Stimulated activated naive B cell treated with anti-CD40 and anti-IgM and Interleukin-4, amounts not matched to agents 10 μg/mL and 1 μg/mL and 100 μg/mL, for 72 hours (primary cell): ENCODE data around the gene C20orf144.

Experiments used
- ATAC-seq, 2 donors: fragments of 150-1000 bp; cut with Tn5 transposase; replicated peaks; 2 replicates each; pipeline ENCODE4 v1.10.0; 2021; ENCODE audit warnings: moderate library complexity in 1 of 2
- DNase-seq: peaks from one replicate; pipeline ENCODE4 v3.0.0; 2021
- H3K27ac Mint-ChIP-seq: one replicate; pipeline ENCODE4 v1.8.0; 2022; ENCODE audit warnings: mild to moderate bottlenecking, mixed read lengths
- H3K27me3 Mint-ChIP-seq, 2 donors: one replicate each; pipeline ENCODE4 v1.8.0; 2022; ENCODE audit warnings: mixed read lengths in 2 of 2
- H3K36me3 Mint-ChIP-seq, 2 donors: one replicate each; pipeline ENCODE4 v1.8.0; 2022; ENCODE audit warnings: mixed read lengths in 2 of 2, mild to moderate bottlenecking in 1 of 2
- H3K4me1 Mint-ChIP-seq, 2 donors: one replicate each; pipeline ENCODE4 v1.8.0; 2022; ENCODE audit warnings: mixed read lengths in 2 of 2, mild to moderate bottlenecking in 1 of 2
- H3K4me3 Mint-ChIP-seq, 2 donors: one replicate each; pipeline ENCODE4 v1.8.0; 2022; ENCODE audit warnings: mild to moderate bottlenecking in 2 of 2, mixed read lengths in 2 of 2, moderate library complexity in 1 of 2
- H3K9me3 Mint-ChIP-seq, 2 donors: one replicate each; pipeline ENCODE4 v1.8.0; 2022; ENCODE audit warnings: mixed read lengths in 2 of 2, mild to moderate bottlenecking in 1 of 2

The C20orf144 gene

GRCh38 chr20:33664762-33665144 lies 2.6 kb downstream of the C20orf144 start:
- no peaks in the 10 kb centered on the region for H3K27me3 Mint-ChIP-seq
- H3K36me3 Mint-ChIP-seq = peaks cover 0 to 1% of the 10 kb centered on the region in 2 donors
- H3K4me3 Mint-ChIP-seq = peak overlapping the region; percentile 84 to 89
- peaks cover 29 to 43% of the 10 kb centered on the region in 2 donors for H3K4me1 Mint-ChIP-seq
- ATAC-seq (no peak), DNase-seq (no peak)
- peak overlapping the region; percentile 80 for H3K27ac Mint-ChIP-seq
- H3K9me3 Mint-ChIP-seq = no peaks in the 10 kb centered on the region

GRCh38 chr20:33666293-33667244 lies 4.4 kb downstream of the C20orf144 start, which contains the start of gene ACTL10:
Gene ACTL10, plus strand, starts transcription at chr20:33666943. Its CDS starts 555 bp downstream, at chr20:33667498.
- ATAC-seq (peak; percentile 74 to 76), DNase-seq (peak; percentile 94)
- Mint-ChIP-seq H3K9me3 (no peaks in the 10 kb centered on the region), H3K4me1 (peaks cover 30 to 43% of the 10 kb centered on the region in 2 donors), H3K4me3 (peak within 1 kb of the TSS; percentile 85 to 86), H3K27ac (peak within 1 kb of the TSS; percentile 91), H3K27me3 (no peaks in the 10 kb centered on the region), H3K36me3 (peaks cover 0 to 3% of the 10 kb centered on the region in 2 donors)

GRCh38 chr20:33667245-33667675 lies 5.1 kb downstream of the C20orf144 start:
- Mint-ChIP-seq H3K27me3 (no peaks in the 10 kb centered on the region), H3K4me3 (peak overlapping the region; percentile 85 to 86), H3K9me3 (no peaks in the 10 kb centered on the region), H3K27ac (peak overlapping the region; percentile 91), H3K4me1 (peaks cover 28 to 43% of the 10 kb centered on the region in 2 donors), H3K36me3 (peaks cover 0 to 3% of the 10 kb centered on the region in 2 donors)
- ATAC-seq = peak; percentile 19 to 28
- DNase-seq = peak; percentile 49

GRCh38 chr20:33667676-33668465 lies 5.7 kb downstream of the C20orf144 start:
- H3K27ac Mint-ChIP-seq = peak overlapping the region; percentile 91
- H3K4me3 Mint-ChIP-seq = peak overlapping the region; percentile 85 to 86
- DNase-seq = peak; percentile 76
- H3K4me1 Mint-ChIP-seq = peaks cover 26 to 42% of the 10 kb centered on the region in 2 donors
- no peaks in the 10 kb centered on the region for H3K9me3 Mint-ChIP-seq
- ATAC-seq = peak; percentile 55 to 56
- H3K27me3 Mint-ChIP-seq = peaks cover 0 to 3% of the 10 kb centered on the region in 2 donors
- H3K36me3 Mint-ChIP-seq = peaks cover 0 to 3% of the 10 kb centered on the region in 2 donors

GRCh38 chr20:33668466-33669155 lies 6.5 kb downstream of the C20orf144 start:
- peaks cover 0 to 6% of the 10 kb centered on the region in 2 donors for H3K27me3 Mint-ChIP-seq
- no peak for DNase-seq
- H3K36me3 Mint-ChIP-seq = peaks cover 0 to 3% of the 10 kb centered on the region in 2 donors
- no peak for ATAC-seq
- H3K4me3 Mint-ChIP-seq = peak overlapping the region; percentile 85 to 86
- H3K27ac Mint-ChIP-seq = no peak overlapping the region
- peaks cover 30 to 45% of the 10 kb centered on the region in 2 donors for H3K4me1 Mint-ChIP-seq
- no peaks in the 10 kb centered on the region for H3K9me3 Mint-ChIP-seq

GRCh38 chr20:33669224-33669623 lies 7.1 kb downstream of the C20orf144 start:
- H3K4me3 Mint-ChIP-seq = no peak overlapping the region
- peaks cover 0 to 3% of the 10 kb centered on the region in 2 donors for H3K36me3 Mint-ChIP-seq
- no peak for DNase-seq
- no peak for ATAC-seq
- no peaks in the 10 kb centered on the region for H3K9me3 Mint-ChIP-seq
- no peak overlapping the region for H3K27ac Mint-ChIP-seq
- H3K4me1 Mint-ChIP-seq = peaks cover 30 to 42% of the 10 kb centered on the region in 2 donors
- peaks cover 0 to 6% of the 10 kb centered on the region in 2 donors for H3K27me3 Mint-ChIP-seq

GRCh38 chr20:33669873-33670640 lies 7.9 kb downstream of the C20orf144 start:
- DNase-seq (no peak), ATAC-seq (no peak)
- no peak overlapping the region for H3K4me3 Mint-ChIP-seq
- H3K4me1 Mint-ChIP-seq = peaks cover 25 to 34% of the 10 kb centered on the region in 2 donors
- no peak overlapping the region for H3K27ac Mint-ChIP-seq
- H3K27me3 Mint-ChIP-seq = peaks cover 0 to 6% of the 10 kb centered on the region in 2 donors
- peaks cover 0 to 3% of the 10 kb centered on the region in 2 donors for H3K36me3 Mint-ChIP-seq
- no peaks in the 10 kb centered on the region for H3K9me3 Mint-ChIP-seq

GRCh38 chr20:33670715-33671499 lies 8.8 kb downstream of the C20orf144 start:
- DNase-seq = no peak
- H3K4me3 Mint-ChIP-seq = no peak overlapping the region
- ATAC-seq = no peak
- H3K9me3 Mint-ChIP-seq = no peaks in the 10 kb centered on the region
- H3K27ac Mint-ChIP-seq = no peak overlapping the region
- H3K4me1 Mint-ChIP-seq = peaks cover 26 to 30% of the 10 kb centered on the region in 2 donors
- H3K27me3 Mint-ChIP-seq = peaks cover 0 to 6% of the 10 kb centered on the region in 2 donors
- H3K36me3 Mint-ChIP-seq = peaks cover 2 to 3% of the 10 kb centered on the region in 2 donors

- H3K36me3 Mint-ChIP-seq = peaks cover 9 to 10% of the 10 kb centered on the region in 2 donors
- no peak overlapping the region for H3K4me3 Mint-ChIP-seq
- H3K9me3 Mint-ChIP-seq = no peaks in the 10 kb centered on the region
- peaks cover 0 to 6% of the 10 kb centered on the region in 2 donors for H3K27me3 Mint-ChIP-seq
- no peak for ATAC-seq
- H3K27ac Mint-ChIP-seq = no peak overlapping the region
- DNase-seq = no peak
- peaks cover 22 to 24% of the 10 kb centered on the region in 2 donors for H3K4me1 Mint-ChIP-seq
Observed at GRCh38 chr20:33671573-33672288, 9.6 kb downstream of the C20orf144 start.

- no peaks in the 10 kb centered on the region for H3K9me3 Mint-ChIP-seq
- H3K27me3 Mint-ChIP-seq = peaks cover 0 to 6% of the 10 kb centered on the region in 2 donors
- H3K27ac Mint-ChIP-seq = no peak overlapping the region
- peak overlapping the region; percentile 91 for H3K4me3 Mint-ChIP-seq
- ATAC-seq (no peak), DNase-seq (no peak)
- peaks cover 14 to 16% of the 10 kb centered on the region in 2 donors for H3K36me3 Mint-ChIP-seq
- H3K4me1 Mint-ChIP-seq = peaks cover 20 to 21% of the 10 kb centered on the region in 2 donors
Observed at GRCh38 chr20:33672426-33673113, 10.4 kb downstream of the C20orf144 start.

GRCh38 chr20:33673114-33673409 lies 10.9 kb downstream of the C20orf144 start:
- H3K4me1 Mint-ChIP-seq = peaks cover 19 to 20% of the 10 kb centered on the region in 2 donors
- H3K4me3 Mint-ChIP-seq = peak overlapping the region; percentile 91
- peaks cover 16% of the 10 kb centered on the region in 2 donors for H3K36me3 Mint-ChIP-seq

More at GRCh38 chr20:33673114-33673409, 10.9 kb downstream of the C20orf144 start:
- H3K27ac Mint-ChIP-seq = peak overlapping the region; percentile 88
- DNase-seq = no peak
- H3K9me3 Mint-ChIP-seq = no peaks in the 10 kb centered on the region
- ATAC-seq = no peak
- H3K27me3 Mint-ChIP-seq = peaks cover 0 to 6% of the 10 kb centered on the region in 2 donors
